Activated CD4-positive, alpha-beta T cell treated with anti-CD3 and anti-CD28 coated beads, Interleukin-2, amount 50 U/mL, for 4 hours (primary cell): ENCODE data around the gene PLPP3.

Experiments used
- DNase-seq, 2 experiments: peaks; one replicate each; pipeline ENCODE4 v3.0.0-alpha.2; 2020

PLPP3 gene

GRCh38 chr1:56517404-56518130 is 61.8 kb downstream of the PLPP3 start:
- no peak for DNase-seq

GRCh38 chr1:56516539-56517252 is 62.7 kb downstream of the PLPP3 start:
- no peak for DNase-seq

- DNase-seq, result no peak
Measured at GRCh38 chr1:56515898-56516538, 63.3 kb downstream of the PLPP3 start.

- no peak for DNase-seq
Measured at GRCh38 chr1:56512724-56513494, 66.5 kb downstream of the PLPP3 start.

GRCh38 chr1:56511766-56512165 is 67.6 kb downstream of the PLPP3 start:
- DNase-seq, result no peak

GRCh38 chr1:56511364-56511763 is 68.0 kb downstream of the PLPP3 start:
- DNase-seq, result no peak

GRCh38 chr1:56510642-56511021 is 68.7 kb downstream of the PLPP3 start:
- DNase-seq, result no peak

- no peak for DNase-seq
Measured at GRCh38 chr1:56509713-56510641, 69.4 kb downstream of the PLPP3 start.

- no peak for DNase-seq
Measured at GRCh38 chr1:56508523-56508983, 70.8 kb downstream of the PLPP3 start.

- no peak for DNase-seq
Measured at GRCh38 chr1:56507925-56508522, 71.3 kb downstream of the PLPP3 start.

GRCh38 chr1:56506951-56507491 is 72.3 kb downstream of the PLPP3 start:
- DNase-seq, result no peak

- no peak for DNase-seq
Measured at GRCh38 chr1:56505792-56506743, 73.3 kb downstream of the PLPP3 start.

GRCh38 chr1:56502700-56503245 is 76.6 kb downstream of the PLPP3 start:
- DNase-seq, result no peak

GRCh38 chr1:56501888-56502287 is 77.5 kb downstream of the PLPP3 start:
- no peak for DNase-seq

- DNase-seq, result no peak
Measured at GRCh38 chr1:56501426-56501825, 77.9 kb downstream of the PLPP3 start.

- no peak for DNase-seq
Measured at GRCh38 chr1:56496821-56497772, 82.3 kb downstream of the PLPP3 start.

GRCh38 chr1:56496158-56496557 is 83.2 kb downstream of the PLPP3 start:
- DNase-seq, result no peak

GRCh38 chr1:56495538-56495937 is 83.8 kb downstream of the PLPP3 start:
- no peak for DNase-seq

- DNase-seq, result no peak
Measured at GRCh38 chr1:56494306-56494705, 85.1 kb downstream of the PLPP3 start.
